ENCODE measurements around the gene KRT85. TPM values are rescaled to one million over a fixed set of nuclear protein-coding genes. Genes with fewer than 3 reads are reported as not detected.

KRT85 gene
- total and polyA plus RNA-seq, 2 of the 13 experiments (the other 11 are each of a cell fraction or from before 2014, with no cell fraction given), result not detected

GRCh38 chr12:52324153-52324444, 43.2 kb downstream of the KRT85 start:
- CTCF ChIA-PET (ENCODE audit: low intra/inter-chr PET ratio, low total read pairs), result no interaction called here

More at GRCh38 chr12:52324153-52324444, 43.2 kb downstream of the KRT85 start:
- Histone ChIP-seq H3K4me1 (ENCODE audit: insufficient read depth, low read length) (no peaks in the 10 kb centered on the region), H3K79me2 (ENCODE audit: insufficient read depth, low read length) (no peaks in the 10 kb centered on the region), H3K4me3 (replicated peaks in 1 of 3; ENCODE audit: insufficient read depth in 1 of 3, low read depth in 2 of 3, low read length in 3 of 3) (no peak overlapping the region), H3K9ac (ENCODE audit: insufficient read depth, low read depth, low read length) (no peak overlapping the region), H3K9me3 (ENCODE audit: low read length) (no peaks in the 10 kb centered on the region), H4K20me1 (ENCODE audit: insufficient read depth, low read length) (no peaks in the 10 kb centered on the region), H3K4me2 (ENCODE audit: low read depth, low read length) (no peak overlapping the region), H3K36me3 (replicated peaks in 1 of 2; ENCODE audit: control insufficient read depth in 1 of 2, insufficient read depth in 2 of 2, low read length in 2 of 2) (no peaks in the 10 kb centered on the region), H3K27me3 (ENCODE audit: control insufficient read depth in 1 of 2, insufficient read depth in 2 of 2, low read length in 2 of 2) (peaks cover 9 to 40% of the 10 kb centered on the region in 2 experiments; a peak in 4 of 5 replicates), H2AFZ (ENCODE audit: low read length) (no peak overlapping the region), H3K27ac (ENCODE audit: extremely low read length, insufficient read depth, low read length) (no peak overlapping the region)
- no TSS peak for BruUV-seq (replicated peaks)
- TF ChIP-seq MED13 (CRISPR knock-in tag; IDR thresholded peaks at IDR 0.05), result no peak
- no peak for TF ChIP-seq SSRP1 (CRISPR knock-in tag; IDR thresholded peaks at IDR 0.05)
- no peak for TF ChIP-seq ZNF770 (CRISPR knock-in tag; IDR thresholded peaks at IDR 0.05)
- no peak for TF ChIP-seq NFIB (CRISPR knock-in tag; IDR thresholded peaks at IDR 0.05; ENCODE audit: borderline replicate concordance)
- TF ChIP-seq MYC (CRISPR knock-in tag; IDR thresholded peaks at IDR 0.05; ENCODE audit: borderline replicate concordance), result no peak
- no peak for TF ChIP-seq HMG20B (CRISPR knock-in tag; conservative IDR thresholded peaks at IDR 0.05)
- no peak for TF ChIP-seq MED1 (CRISPR knock-in tag; IDR thresholded peaks at IDR 0.05)
- TF ChIP-seq ZBTB7B (CRISPR knock-in tag; IDR thresholded peaks at IDR 0.05), result no peak
- TF ChIP-seq ZNF878 (CRISPR knock-in tag; IDR thresholded peaks at IDR 0.05), result no peak
- no peak for TF ChIP-seq PHB2 (IDR thresholded peaks at IDR 0.05; ENCODE audit: partially characterized antibody)
- no peak for TF ChIP-seq PLSCR1 (CRISPR knock-in tag; IDR thresholded peaks at IDR 0.05; ENCODE audit: borderline replicate concordance)
- TF ChIP-seq ZIK1 (CRISPR knock-in tag; IDR thresholded peaks at IDR 0.05; ENCODE audit: borderline replicate concordance, low read depth), result no peak
- no peak for TF ChIP-seq ZNF383 (CRISPR knock-in tag; IDR thresholded peaks at IDR 0.05; ENCODE audit: borderline replicate concordance)
- no peak for TF ChIP-seq HDAC2 (CRISPR knock-in tag; IDR thresholded peaks at IDR 0.05)
- intact Hi-C loops (cut with micrococcal nuclease; ENCODE audit: unreplicated experiment) (no loop called here), in situ Hi-C loops (cut with HindIII; ENCODE audit: extremely low pct_ligation_motif_present, low pct_unique_long_range_greater_than_20kb) (no loop called here)
- WGBS (ENCODE audit: low lambda C conversion rate), result no CpG with 5 or more reads among the region's 3 CpGs
- POLR2A ChIA-PET, result no interaction called here
- no peak for DNase-seq (ENCODE audit: low spot score)
- FAIRE-seq, result no peak
- no peak for ATAC-seq
